ENCODE data around the gene TTPAL. TPM values are rescaled to one million over a fixed set of nuclear protein-coding genes. Genes with fewer than 3 reads are reported as not detected.

Gene TTPAL
- total RNA-seq, 1 experiment from 2014 or later: 10.3 TPM

GRCh38 chr20:44450281-44450889, 25.3 kb upstream of the TTPAL start:
- DNase-seq (ENCODE audit: low spot score) (no peak), ATAC-seq (no peak)
- TF ChIP-seq HMGA2 (CRISPR knock-in tag; IDR thresholded peaks at IDR 0.05) (no peak), NR3C1 (CRISPR knock-in tag; conservative IDR thresholded peaks at IDR 0.05; ENCODE audit: low read depth) (no peak), NFYB (CRISPR knock-in tag; conservative IDR thresholded peaks at IDR 0.05; ENCODE audit: low read depth) (no peak), ARID4B (CRISPR knock-in tag; IDR thresholded peaks at IDR 0.05; ENCODE audit: borderline replicate concordance) (no peak), CBFB (CRISPR knock-in tag; IDR thresholded peaks at IDR 0.05; ENCODE audit: low read depth) (no peak), OVOL2 (CRISPR knock-in tag; IDR thresholded peaks at IDR 0.05; ENCODE audit: borderline replicate concordance) (no peak), ZMAT4 (CRISPR knock-in tag; IDR thresholded peaks at IDR 0.05) (no peak), ERG (CRISPR knock-in tag; IDR thresholded peaks at IDR 0.05) (no peak), JAZF1 (CRISPR knock-in tag; IDR thresholded peaks at IDR 0.05) (no peak), RORB (CRISPR knock-in tag; IDR thresholded peaks at IDR 0.05) (no peak), SMAD4 (CRISPR knock-in tag; IDR thresholded peaks at IDR 0.05) (no peak), ATF2 (CRISPR knock-in tag; IDR thresholded peaks at IDR 0.05; ENCODE audit: borderline replicate concordance, low read depth) (no peak), E2F4 (CRISPR knock-in tag; IDR thresholded peaks at IDR 0.05; ENCODE audit: borderline replicate concordance, low read depth) (no peak), E2F1 (CRISPR knock-in tag; IDR thresholded peaks at IDR 0.05) (no peak), NR2C2 (CRISPR knock-in tag; IDR thresholded peaks at IDR 0.05) (no peak), GRHL2 (CRISPR knock-in tag; IDR thresholded peaks at IDR 0.05; ENCODE audit: insufficient replicate concordance, severe bottlenecking) (no peak), ZNF671 (CRISPR knock-in tag; IDR thresholded peaks at IDR 0.05) (no peak)
- ChIA-PET CTCF (interaction anchor here (0.6 to 2.2 kb wide), 9 partner anchors 10 to 68 kb away, joined by 3 to 18 read pairs (median 4); no protein-coding TSS in a partner anchor), POLR2A (interaction anchor here (0.8 kb wide), 1 partner anchor 19 kb away, joined by 3 read pairs; no protein-coding TSS in a partner anchor)
- Mint-ChIP-seq H3K27ac (no peak overlapping the region), H3K27me3 (ENCODE audit: low read depth) (no peaks in the 10 kb centered on the region; the same call in 1 of the 2 replicates), H3K36me3 (no peaks in the 10 kb centered on the region), H3K9me3 (no peaks in the 10 kb centered on the region), H3K4me3 (no peak overlapping the region), H3K4me1 (no peaks in the 10 kb centered on the region)
